GM12891 (cell line): ENCODE results near the gene CTTNBP2NL.

Experiments used
- POLR2A ChIP-seq: IDR thresholded peaks from 2 replicates; pipeline ENCODE4 v1.6.1; 2011; ENCODE audit warnings: low read depth, low read length, control low read depth
- POLR2AphosphoS5 ChIP-seq: IDR thresholded peaks from 2 replicates; pipeline ENCODE4 v1.6.1; 2011; ENCODE audit warnings: low read depth, low read length, control low read depth
- TAF1 ChIP-seq: IDR thresholded peaks from 2 replicates; pipeline ENCODE4 v1.6.1; 2011; ENCODE audit warnings: low read depth, low read length, control low read depth

DNA sequence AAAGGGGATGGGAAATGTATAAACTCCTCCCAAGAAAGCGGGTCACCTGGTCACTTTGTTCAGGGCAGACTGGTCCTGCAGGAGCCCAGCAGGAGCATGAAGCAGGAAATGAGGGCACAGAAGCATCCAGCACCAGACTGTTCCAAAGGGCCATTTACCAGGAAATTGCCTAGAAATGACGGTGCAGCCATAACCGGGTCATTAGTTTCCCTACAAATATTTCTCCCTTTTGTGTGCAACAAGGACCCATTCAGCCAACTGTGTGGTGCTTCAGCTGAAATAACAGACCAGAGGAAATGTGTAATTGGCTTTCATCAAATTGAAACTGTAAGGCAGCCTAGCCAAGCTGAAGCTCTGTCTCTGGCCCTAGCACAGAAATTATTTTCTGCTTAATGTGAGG is 7.6 kb upstream of the CTTNBP2NL start:
- TF ChIP-seq POLR2A (no peak), POLR2AphosphoS5 (no peak), TAF1 (no peak)
